GM12864 (cell line): Measurements from ENCODE around the gene PSAP.
"Not testable (repeated sequence)": the region's sequence is repeated elsewhere in the genome, so short reads cannot be mapped to it uniquely, and the experiment has no call there.

Experiments
- DNase-seq: peaks from one replicate; pipeline ENCODE4 v3.0.0-alpha.2; 2011; ENCODE audit warnings: low read depth
- H3K4me3 ChIP-seq: 2 replicates; pipeline ENCODE4 v1.5.1; 2011; ENCODE audit warnings: mild to moderate bottlenecking, low read depth, low read length, control low read depth
- TF ChIP-seq, protein P1 (sequence below): IDR thresholded peaks from 2 replicates; pipeline ENCODE4 v1.5.1; 2011; ENCODE audit warnings: low read depth, mild to moderate bottlenecking, moderate library complexity, low read length, control low read depth, inconsistent platforms; ENCODE audit errors: missing control alignments

PSAP gene

DNA sequence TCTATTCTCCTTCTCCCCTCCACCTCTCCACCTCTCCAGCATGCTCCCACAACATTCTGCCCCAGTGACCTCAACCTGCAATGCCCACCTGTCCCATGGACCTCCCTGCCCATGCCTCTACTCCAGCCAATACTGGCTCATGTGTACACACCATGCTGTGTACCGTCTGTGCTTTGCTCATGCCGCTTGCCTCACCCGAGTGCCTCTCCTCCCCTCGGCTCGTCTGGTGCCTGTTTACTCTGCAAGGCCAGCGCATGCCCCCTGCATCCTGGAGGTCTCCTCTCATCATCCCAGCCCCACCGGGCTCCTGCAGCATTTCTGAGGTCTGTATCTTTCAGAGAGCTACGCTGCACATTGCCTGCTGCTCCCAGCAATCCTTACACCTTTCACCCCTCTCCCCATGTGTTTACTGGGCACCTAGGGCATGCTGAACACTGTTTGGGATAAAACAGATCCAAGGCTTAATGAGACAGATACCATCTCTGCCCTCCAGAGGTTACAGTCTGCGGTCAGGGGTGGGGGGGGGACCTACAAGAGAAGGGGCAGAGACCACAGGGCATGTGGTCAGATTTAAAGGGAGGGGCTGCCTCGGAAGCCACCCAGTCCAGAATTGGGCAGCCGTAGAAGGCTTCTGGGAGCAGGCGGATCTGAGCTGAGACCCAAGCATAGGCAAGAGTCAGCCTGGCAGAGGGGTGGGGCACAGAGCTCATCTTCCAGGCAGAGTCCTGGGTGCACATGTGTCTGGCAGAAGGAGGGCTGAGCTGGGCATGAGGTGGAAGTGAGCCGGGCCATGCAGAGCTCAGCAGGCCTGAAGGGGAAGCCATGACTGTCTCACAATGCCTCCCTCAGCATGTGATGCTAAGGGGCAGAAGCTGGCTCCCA is 29.6 kb upstream of the PSAP start:
- no peak for DNase-seq
- TF ChIP-seq, protein P1, sequence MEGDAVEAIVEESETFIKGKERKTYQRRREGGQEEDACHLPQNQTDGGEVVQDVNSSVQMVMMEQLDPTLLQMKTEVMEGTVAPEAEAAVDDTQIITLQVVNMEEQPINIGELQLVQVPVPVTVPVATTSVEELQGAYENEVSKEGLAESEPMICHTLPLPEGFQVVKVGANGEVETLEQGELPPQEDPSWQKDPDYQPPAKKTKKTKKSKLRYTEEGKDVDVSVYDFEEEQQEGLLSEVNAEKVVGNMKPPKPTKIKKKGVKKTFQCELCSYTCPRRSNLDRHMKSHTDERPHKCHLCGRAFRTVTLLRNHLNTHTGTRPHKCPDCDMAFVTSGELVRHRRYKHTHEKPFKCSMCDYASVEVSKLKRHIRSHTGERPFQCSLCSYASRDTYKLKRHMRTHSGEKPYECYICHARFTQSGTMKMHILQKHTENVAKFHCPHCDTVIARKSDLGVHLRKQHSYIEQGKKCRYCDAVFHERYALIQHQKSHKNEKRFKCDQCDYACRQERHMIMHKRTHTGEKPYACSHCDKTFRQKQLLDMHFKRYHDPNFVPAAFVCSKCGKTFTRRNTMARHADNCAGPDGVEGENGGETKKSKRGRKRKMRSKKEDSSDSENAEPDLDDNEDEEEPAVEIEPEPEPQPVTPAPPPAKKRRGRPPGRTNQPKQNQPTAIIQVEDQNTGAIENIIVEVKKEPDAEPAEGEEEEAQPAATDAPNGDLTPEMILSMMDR, result no peak
- H3K4me3 ChIP-seq, result no peak overlapping the region

DNA sequence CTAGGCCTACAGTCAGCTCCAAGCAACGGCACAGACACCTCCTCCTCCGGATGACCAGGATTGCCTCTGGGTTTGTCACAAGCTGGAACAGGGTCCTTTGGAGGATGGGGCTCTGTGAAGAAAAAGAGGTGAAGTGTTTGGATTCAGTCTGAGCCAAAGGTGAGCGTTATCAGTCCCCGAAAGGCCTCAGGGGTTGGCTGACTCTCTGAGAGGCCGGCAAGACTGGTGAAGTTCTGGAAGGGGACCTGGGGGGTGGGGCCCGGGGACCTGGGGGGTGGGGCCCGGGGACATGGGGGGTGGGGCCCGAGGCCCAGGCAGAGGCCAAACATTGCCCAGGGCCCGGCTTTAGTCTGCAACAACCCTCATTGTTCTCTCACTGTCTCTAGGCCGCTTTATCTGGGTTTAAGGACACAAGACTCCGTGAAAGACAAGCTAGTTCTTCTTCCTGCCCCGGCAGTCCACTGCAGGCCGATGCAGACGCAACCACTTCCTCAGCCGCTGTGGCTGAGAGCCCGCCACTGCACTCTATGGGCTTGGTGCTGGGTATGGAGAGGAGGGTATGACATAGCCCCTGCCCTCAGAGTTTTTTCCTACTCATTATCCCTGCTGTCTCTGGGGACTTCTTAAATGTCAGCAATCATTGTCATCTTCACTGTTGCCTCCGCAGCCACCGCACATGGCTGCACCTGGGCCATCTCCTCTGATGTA is 27.4 kb upstream of the PSAP start:
- DNase-seq, result no peak
- H3K4me3 ChIP-seq, result no peak overlapping the region

DNA sequence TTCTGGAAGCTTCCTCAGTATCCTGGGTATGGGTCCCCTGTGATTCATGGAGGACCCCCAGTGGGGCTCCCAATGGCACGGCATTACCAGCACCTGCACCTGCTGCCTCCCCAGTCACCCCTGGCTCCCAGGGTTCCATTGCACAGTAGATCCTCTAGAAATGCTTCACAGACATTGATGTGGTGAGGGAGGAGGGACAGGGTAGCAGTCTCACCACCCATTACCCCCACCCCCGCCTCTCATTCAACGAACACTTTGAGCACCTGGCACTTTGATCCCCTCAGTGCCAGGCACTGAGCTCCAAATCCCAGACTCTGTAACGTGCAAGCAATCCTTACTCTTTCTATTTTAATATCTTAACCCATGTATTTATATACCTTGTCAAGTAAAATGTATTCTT is 26.8 kb upstream of the PSAP start:
- no peak overlapping the region for H3K4me3 ChIP-seq
- no peak for DNase-seq

More for the DNA sequence above, 27.4 kb upstream of the PSAP start:
- TF ChIP-seq, protein P1, result no peak

DNA sequence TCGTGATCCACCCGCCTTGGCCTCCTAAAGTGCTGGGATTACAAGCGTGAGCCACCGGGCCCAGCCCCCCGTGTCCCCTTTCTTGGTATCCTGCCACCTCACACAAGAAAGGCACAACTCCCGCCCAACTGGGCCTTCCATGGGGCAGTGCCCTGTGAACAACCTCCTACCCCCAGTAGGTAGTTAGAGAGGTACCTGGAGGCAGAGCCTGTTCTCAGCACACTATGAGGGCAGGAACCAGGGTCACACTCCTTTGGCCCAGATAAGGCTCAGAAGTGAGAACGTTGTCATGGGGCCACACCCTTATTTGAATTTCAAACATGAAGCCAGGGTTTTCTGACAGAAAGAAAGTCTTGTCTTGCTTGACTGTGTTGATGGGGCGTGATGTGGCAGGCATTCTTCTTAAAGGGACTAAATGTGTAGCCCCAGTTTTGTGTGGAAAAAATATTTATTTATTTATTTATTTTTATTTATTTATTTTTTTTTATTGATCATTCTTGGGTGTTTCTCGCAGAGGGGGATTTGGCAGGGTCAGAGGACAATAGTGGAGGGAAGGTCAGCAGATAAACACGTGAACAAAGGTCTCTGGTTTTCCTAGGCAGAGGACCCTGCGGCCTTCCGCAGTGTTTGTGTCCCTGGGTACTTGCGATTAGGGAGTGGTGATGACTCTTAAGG is 23.8 kb upstream of the PSAP start:
- DNase-seq, result peak; percentile 66
- H3K4me3 ChIP-seq, result not testable (repeated sequence)

More for the DNA sequence above, 26.8 kb upstream of the PSAP start:
- TF ChIP-seq, protein P1, result no peak

DNA sequence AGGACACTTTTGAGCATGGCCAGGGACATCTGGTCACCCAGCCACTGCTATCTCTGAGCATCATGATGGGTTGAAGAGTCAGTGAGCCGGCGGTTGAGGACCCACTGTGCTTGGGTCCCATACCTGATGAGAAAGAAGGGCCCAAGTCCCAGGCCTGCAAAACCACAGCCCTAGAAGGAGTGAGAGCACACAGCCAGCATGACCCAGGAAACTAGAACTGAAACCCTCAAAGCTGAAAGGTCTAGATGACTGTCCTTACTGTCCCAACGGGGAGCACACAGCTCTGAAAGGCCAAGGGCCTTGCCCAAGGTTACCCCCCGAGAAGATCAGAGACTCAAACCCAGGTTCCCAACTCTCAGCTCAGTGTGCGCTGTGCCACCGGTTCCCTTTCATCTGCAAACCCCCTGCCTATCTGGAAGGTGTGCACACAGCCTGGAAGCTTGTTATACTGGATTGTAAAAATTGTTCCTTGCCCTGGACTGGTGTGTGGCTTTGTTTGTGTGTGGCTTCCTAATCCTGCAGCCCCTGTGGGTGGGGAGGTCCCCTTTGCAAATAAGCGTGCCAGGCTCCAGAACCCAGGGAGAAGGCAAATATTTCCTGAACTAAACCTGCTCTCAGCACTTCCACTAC is 22.6 kb upstream of the PSAP start:
- no peak overlapping the region for H3K4me3 ChIP-seq
- DNase-seq, result peak; percentile 91
- TF ChIP-seq, protein P1, result no peak

DNA sequence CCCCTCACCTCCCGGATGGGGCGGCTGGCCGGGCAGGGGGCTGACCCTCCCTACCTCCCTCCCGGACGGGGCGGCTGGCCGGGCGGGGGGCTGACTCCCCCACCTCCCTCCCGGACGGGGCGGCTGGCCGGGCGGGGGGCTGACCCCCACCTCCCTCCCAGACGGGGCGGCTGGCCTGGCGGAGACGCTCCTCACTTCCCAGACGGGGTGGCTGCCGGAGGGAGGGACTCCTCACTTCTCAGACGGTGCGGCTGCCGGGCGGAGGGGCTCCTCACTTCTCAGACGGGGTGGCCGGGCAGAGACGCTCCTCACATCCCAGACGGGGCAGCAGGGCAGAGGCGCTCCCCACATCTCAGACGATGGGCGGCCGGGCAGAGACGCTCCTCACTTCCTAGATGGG is 18.6 kb upstream of the PSAP start:
- H3K4me3 ChIP-seq, DNase-seq: not testable (repeated sequence)

DNA sequence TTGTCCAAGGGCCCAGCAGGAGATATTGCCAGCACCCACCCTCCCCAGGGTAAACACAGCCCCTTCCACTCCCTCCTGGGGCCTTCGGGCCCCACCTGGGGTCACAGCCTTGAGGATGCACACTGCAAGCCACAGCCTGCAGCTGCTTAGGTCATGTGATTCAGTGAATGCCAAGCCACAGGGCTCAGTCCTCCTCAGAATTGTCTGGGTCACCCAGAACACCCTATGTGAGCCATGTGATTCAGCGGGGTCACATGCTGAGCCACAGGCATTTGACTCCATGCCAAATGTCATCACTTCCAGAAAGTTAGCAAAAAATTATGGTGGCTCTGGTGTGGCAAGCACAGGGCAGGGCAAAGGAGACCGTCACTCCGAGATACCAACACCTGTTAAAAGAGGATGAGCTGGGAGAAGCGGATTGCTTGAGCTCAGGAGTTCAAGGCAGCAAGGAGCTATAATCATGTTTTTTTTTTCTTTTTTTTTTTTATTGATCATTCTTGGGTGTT is 17.2 kb upstream of the PSAP start:
- no peak for DNase-seq
- no peak overlapping the region for H3K4me3 ChIP-seq
- TF ChIP-seq, protein P1, result no peak
